Ectodermal cell (in vitro differentiated cells): ENCODE data around the gene RBKS.
A peak's percentile ranks its signal among the peaks of the same experiment; 100 is the strongest.

Experiments used
- H3K27ac ChIP-seq: 2 replicates; pipeline ENCODE4 v1.7.0; 2013; ENCODE audit warnings: mild to moderate bottlenecking, low read depth, low read length; ENCODE audit not compliant: insufficient read depth, poor library complexity, severe bottlenecking
- H3K27me3 ChIP-seq: 2 replicates; pipeline ENCODE4 v1.7.0; 2013; ENCODE audit warnings: mild to moderate bottlenecking, low read length; ENCODE audit not compliant: insufficient read depth, control insufficient read depth, poor library complexity, severe bottlenecking
- H3K36me3 ChIP-seq: one replicate; pipeline ENCODE4 v1.7.0; 2013; ENCODE audit warnings: low read length; ENCODE audit not compliant: control insufficient read depth, insufficient read depth
- H3K4me1 ChIP-seq: one replicate; pipeline ENCODE4 v1.7.0; 2013; ENCODE audit warnings: low read length; ENCODE audit not compliant: control insufficient read depth, insufficient read depth
- H3K4me3 ChIP-seq: 2 replicates; pipeline ENCODE4 v1.7.0; 2013; ENCODE audit warnings: low read depth, low read length, control low read depth; ENCODE audit not compliant: insufficient read depth
- H3K9me3 ChIP-seq: 2 replicates; pipeline ENCODE4 v1.7.0; 2013; ENCODE audit warnings: mild to moderate bottlenecking, low read length, moderate library complexity; ENCODE audit not compliant: control insufficient read depth
- WGBS, 2 experiments: methylation state at CpG; one replicate each; pipeline ENCODE4 v1.1.7; 2013; ENCODE audit warnings: missing lambda C conversion rate in 2 of 2; 5-methylcytosine and 5-hydroxymethylcytosine counted together

The RBKS gene

GRCh38 chr2:27806311-27807059 is 83.7 kb downstream of the RBKS start:
- no peaks in the 10 kb centered on the region for H3K4me1 ChIP-seq
- no peak overlapping the region for H3K27ac ChIP-seq
- WGBS, 2 experiments = 87 to 93% methylated on average over 5 of the region's 5 CpGs
- H3K27me3 ChIP-seq = no peaks in the 10 kb centered on the region
- no peak overlapping the region for H3K4me3 ChIP-seq
- no peaks in the 10 kb centered on the region for H3K36me3 ChIP-seq
- no peaks in the 10 kb centered on the region for H3K9me3 ChIP-seq

- no peak overlapping the region for H3K27ac ChIP-seq
- H3K9me3 ChIP-seq = no peaks in the 10 kb centered on the region
- H3K4me3 ChIP-seq = no peak overlapping the region
- WGBS, 2 experiments = 72 to 76% methylated on average over 2 to 3 of the region's 3 CpGs
- no peaks in the 10 kb centered on the region for H3K4me1 ChIP-seq
- H3K27me3 ChIP-seq = no peaks in the 10 kb centered on the region
- no peaks in the 10 kb centered on the region for H3K36me3 ChIP-seq
Measured at GRCh38 chr2:27805180-27805579, 85.0 kb downstream of the RBKS start.

- no peaks in the 10 kb centered on the region for H3K4me1 ChIP-seq
- H3K36me3 ChIP-seq = no peaks in the 10 kb centered on the region
- no peak overlapping the region for H3K4me3 ChIP-seq
- H3K9me3 ChIP-seq = no peaks in the 10 kb centered on the region
- no peak overlapping the region for H3K27ac ChIP-seq
- H3K27me3 ChIP-seq = no peaks in the 10 kb centered on the region
Measured at GRCh38 chr2:27804146-27804545, 86.0 kb downstream of the RBKS start.

- Histone ChIP-seq H3K27ac (no peak overlapping the region), H3K36me3 (no peaks in the 10 kb centered on the region), H3K9me3 (no peaks in the 10 kb centered on the region), H3K27me3 (no peaks in the 10 kb centered on the region), H3K4me1 (no peaks in the 10 kb centered on the region), H3K4me3 (no peak overlapping the region)
- 94 to 99% methylated on average over 2 of the region's 2 CpGs for WGBS, 2 experiments
Measured at GRCh38 chr2:27803046-27803445, 87.1 kb downstream of the RBKS start.

GRCh38 chr2:27802547-27802946 is 87.6 kb downstream of the RBKS start:
- WGBS, 2 experiments = 90 to 92% methylated on average over 6 of the region's 6 CpGs
- Histone ChIP-seq H3K27ac (no peak overlapping the region), H3K4me3 (no peak overlapping the region), H3K9me3 (no peaks in the 10 kb centered on the region), H3K27me3 (no peaks in the 10 kb centered on the region), H3K36me3 (no peaks in the 10 kb centered on the region), H3K4me1 (no peaks in the 10 kb centered on the region)

- 87 to 91% methylated on average over 6 of the region's 6 CpGs for WGBS, 2 experiments
- no peaks in the 10 kb centered on the region for H3K4me1 ChIP-seq
- no peaks in the 10 kb centered on the region for H3K36me3 ChIP-seq
- H3K27ac ChIP-seq = no peak overlapping the region
- no peaks in the 10 kb centered on the region for H3K9me3 ChIP-seq
- H3K27me3 ChIP-seq = no peaks in the 10 kb centered on the region
- no peak overlapping the region for H3K4me3 ChIP-seq
Measured at GRCh38 chr2:27800856-27801255, 89.3 kb downstream of the RBKS start.

DNA sequence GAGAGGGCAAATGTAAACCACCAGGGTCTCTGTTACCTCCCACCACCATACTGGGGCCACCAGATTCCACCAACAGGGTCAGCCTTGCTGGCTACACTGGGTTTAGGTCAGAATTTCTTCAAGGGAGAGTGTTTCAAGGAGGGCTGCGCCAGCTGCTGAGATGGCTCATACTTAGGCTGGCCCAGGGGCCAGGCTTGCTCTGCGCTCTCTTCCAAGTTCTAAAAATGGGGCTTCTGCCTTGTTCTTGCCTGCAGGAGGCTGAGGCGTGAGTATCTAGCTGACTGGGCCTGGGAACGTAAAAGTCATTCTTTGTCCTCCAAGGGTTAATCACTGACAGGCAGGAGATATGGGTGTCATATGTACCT is 90.6 kb downstream of the RBKS start:
- WGBS, 2 experiments = 88 to 91% methylated on average over 4 of the region's 4 CpGs
- no peaks in the 10 kb centered on the region for H3K4me1 ChIP-seq
- no peaks in the 10 kb centered on the region for H3K36me3 ChIP-seq
- H3K9me3 ChIP-seq = no peaks in the 10 kb centered on the region
- peak overlapping the region; percentile 64 for H3K27ac ChIP-seq
- H3K27me3 ChIP-seq = no peaks in the 10 kb centered on the region
- no peak overlapping the region for H3K4me3 ChIP-seq

DNA sequence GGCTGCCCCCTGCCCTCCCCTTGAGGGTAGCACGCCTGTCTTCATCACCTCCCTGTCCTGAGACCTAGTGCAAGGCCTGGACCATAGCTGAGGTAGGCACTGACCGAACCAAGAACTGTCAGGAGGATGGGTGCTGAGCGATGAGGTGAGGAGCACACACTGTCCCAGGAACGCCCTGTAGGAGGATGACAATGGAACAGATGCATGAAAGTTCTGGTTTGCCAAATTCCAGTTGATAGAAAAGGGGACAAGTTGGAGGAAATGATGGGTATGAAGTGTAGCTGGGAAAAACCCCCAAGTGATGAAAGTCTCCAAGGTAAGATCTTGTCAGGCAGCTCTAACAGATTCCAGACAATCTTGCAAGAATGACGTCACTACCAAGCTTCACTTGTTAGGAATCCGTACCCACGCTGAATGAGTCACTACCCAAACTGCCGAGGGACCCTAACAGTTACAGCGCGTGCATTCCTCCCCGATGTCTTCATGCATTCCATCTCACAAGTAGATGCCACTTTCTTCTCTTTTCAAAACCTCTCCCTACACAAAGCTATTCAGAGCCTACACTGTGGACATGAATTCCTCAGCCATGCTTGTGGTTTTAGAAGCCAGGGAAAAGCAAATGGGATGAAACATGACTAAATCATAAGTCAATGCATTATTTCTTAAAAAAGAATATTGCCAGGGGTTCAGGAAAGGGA is 91.1 kb downstream of the RBKS start:
- no peaks in the 10 kb centered on the region for H3K4me1 ChIP-seq
- H3K27ac ChIP-seq = peak overlapping the region; percentile 64
- H3K27me3 ChIP-seq = no peaks in the 10 kb centered on the region
- H3K4me3 ChIP-seq = no peak overlapping the region
- no peaks in the 10 kb centered on the region for H3K9me3 ChIP-seq
- no peaks in the 10 kb centered on the region for H3K36me3 ChIP-seq
- 68 to 75% methylated on average over 11 of the region's 11 CpGs for WGBS, 2 experiments

DNA sequence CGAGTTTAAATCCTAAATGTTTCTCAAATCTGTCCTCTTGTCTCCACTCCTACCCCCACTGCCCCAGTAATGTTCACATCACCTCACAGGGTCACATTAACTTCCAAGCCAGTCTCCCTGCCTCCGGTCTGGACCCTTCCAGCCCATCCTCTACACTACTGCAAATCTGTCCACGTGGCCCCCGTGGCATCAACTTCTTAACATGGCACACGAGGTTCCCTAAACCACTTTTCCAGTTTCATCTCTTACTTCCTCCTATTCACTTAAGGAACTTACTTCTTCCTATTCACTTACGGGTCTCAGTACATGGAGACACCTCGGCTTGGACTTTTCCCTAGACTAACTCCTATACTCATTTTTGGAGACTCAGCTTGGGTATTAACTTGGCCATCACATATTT is 91.7 kb downstream of the RBKS start:
- H3K4me3 ChIP-seq = no peak overlapping the region
- no peaks in the 10 kb centered on the region for H3K36me3 ChIP-seq
- no peak overlapping the region for H3K27ac ChIP-seq
- no peaks in the 10 kb centered on the region for H3K9me3 ChIP-seq
- no peaks in the 10 kb centered on the region for H3K27me3 ChIP-seq
- 94% methylated on average over 7 of the region's 7 CpGs for WGBS, 2 experiments
- no peaks in the 10 kb centered on the region for H3K4me1 ChIP-seq

DNA sequence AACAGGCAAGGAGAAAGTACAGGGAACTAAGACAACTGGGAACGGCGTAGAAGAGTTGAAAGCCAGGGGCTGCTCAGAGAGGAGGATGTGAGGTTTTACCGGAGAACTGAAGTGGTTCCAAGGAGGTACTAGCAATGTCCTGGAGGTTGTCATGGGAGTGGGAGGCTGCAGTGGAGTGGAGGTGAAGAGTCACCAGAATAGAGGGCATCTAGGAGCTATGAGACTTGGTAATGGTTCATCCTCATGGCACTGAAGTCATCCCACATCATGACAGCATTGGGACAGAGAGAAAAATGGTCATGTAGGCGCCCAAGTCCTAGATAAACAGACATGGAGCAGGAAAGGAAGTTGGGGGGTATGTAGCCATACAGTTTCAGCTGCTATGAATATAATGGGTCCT is 92.3 kb downstream of the RBKS start:
- no peak overlapping the region for H3K27ac ChIP-seq
- 94 to 96% methylated on average over 4 of the region's 4 CpGs for WGBS, 2 experiments
- H3K27me3 ChIP-seq = no peaks in the 10 kb centered on the region
- no peaks in the 10 kb centered on the region for H3K36me3 ChIP-seq
- H3K4me1 ChIP-seq = no peaks in the 10 kb centered on the region
- H3K4me3 ChIP-seq = no peak overlapping the region
- no peaks in the 10 kb centered on the region for H3K9me3 ChIP-seq
